ENCODE results near the gene PWWP2A.

DNA sequence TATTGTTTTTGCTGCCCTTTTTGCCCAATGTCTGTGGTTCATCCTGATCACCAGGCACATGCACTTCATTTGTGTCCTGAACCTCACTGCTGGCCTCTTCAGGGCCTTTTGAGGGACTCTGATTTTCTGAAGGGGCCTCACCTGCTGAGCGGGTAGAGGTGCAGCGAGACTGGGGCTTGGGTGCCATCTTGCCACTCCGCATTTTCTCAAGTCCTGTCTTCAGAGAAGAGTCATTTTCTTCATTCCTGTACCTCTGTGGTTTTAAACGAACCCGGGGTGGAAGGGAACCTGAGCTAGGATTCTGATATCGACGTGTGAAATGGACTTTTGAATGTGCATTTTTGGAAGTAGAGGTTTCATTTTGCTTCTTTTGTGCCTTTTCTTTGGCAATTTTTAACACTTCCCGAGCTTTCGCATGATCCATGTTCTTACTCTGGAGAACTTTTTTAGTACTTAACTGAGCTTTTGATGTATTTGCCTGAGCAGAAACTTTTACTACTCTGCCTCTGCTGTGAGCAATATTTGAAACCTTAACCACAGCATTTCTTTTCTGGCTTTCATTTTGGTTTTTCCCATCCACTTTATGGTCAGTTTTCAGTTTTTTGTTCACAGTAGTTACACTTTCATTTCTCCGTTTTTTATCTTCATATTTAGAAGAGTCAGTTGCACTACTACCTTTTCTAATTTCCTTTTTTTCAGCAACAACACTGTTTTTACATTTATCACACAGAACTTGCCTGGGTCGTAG, 26.1 kb downstream of the PWWP2A start:
- TF ChIP-seq, protein P1, sequence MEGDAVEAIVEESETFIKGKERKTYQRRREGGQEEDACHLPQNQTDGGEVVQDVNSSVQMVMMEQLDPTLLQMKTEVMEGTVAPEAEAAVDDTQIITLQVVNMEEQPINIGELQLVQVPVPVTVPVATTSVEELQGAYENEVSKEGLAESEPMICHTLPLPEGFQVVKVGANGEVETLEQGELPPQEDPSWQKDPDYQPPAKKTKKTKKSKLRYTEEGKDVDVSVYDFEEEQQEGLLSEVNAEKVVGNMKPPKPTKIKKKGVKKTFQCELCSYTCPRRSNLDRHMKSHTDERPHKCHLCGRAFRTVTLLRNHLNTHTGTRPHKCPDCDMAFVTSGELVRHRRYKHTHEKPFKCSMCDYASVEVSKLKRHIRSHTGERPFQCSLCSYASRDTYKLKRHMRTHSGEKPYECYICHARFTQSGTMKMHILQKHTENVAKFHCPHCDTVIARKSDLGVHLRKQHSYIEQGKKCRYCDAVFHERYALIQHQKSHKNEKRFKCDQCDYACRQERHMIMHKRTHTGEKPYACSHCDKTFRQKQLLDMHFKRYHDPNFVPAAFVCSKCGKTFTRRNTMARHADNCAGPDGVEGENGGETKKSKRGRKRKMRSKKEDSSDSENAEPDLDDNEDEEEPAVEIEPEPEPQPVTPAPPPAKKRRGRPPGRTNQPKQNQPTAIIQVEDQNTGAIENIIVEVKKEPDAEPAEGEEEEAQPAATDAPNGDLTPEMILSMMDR (IDR thresholded peaks at IDR 0.05 in 8 of 11, conservative IDR thresholded peaks at IDR 0.05 in 3 of 11): no peak
- no peak for TF ChIP-seq POLR2A (IDR thresholded peaks at IDR 0.05)
